ENCODE data around the gene WHRN.

WHRN gene

DNA sequence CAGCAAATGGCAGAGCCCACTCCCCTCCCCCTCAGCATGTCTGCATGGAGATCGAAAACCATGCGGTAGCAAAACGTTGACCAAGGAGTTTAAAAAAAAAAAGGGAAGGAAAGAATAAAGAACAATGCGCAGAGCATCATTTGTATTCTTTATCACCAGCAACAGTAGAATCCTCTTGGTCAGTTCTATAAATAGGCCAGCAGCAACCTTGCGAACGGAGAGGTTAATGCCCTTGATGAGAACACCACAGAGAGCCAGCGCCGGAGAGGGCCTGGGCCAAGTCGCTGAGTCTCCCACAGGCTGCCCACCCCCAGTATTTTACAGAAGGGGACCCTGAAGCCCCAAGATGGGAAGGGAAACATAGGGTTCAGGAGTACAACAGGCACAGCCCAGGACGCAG is 22.7 kb downstream of the WHRN start:
- Histone ChIP-seq H3K27me3 (ENCODE audit: insufficient read depth, low read length) (no peaks in the 10 kb centered on the region), H3K4me1 (ENCODE audit: insufficient read depth, low read length) (peaks cover 5% of the 10 kb centered on the region), H2AFZ (ENCODE audit: low read depth, low read length) (no peak overlapping the region), H3K9me3 (ENCODE audit: low read length) (no peaks in the 10 kb centered on the region), H3K36me3 (ENCODE audit: insufficient read depth, low read length) (peaks cover 2% of the 10 kb centered on the region), H3K4me3 (ENCODE audit: low read length) (no peak overlapping the region)

DNA sequence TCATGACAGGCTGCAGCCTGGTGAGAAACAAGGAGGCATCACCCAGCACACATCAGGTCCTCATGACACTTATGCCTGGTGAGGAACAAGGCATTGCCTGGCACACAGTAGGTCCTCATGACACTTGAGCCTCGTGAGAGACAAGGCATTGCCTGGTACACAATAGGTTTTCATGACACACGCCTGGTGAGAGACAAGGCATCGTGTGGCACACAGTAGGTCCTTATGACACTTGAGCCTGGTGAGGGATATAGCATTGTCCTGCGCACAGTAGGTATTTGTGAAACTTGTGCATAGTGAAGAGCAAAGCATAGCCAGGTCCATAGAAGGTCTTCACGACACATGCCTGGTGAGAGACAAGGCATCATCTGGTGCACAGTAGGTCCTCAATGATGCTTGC is 23.5 kb downstream of the WHRN start:
- H3K4me3 ChIP-seq (ENCODE audit: low read length), result no peak overlapping the region
- no peaks in the 10 kb centered on the region for H3K27me3 ChIP-seq (ENCODE audit: insufficient read depth, low read length)
- H2AFZ ChIP-seq (ENCODE audit: low read depth, low read length), result no peak overlapping the region
- no peaks in the 10 kb centered on the region for H3K9me3 ChIP-seq (ENCODE audit: low read length)
- H3K4me1 ChIP-seq (ENCODE audit: insufficient read depth, low read length), result peaks cover 5% of the 10 kb centered on the region
- peaks cover 3% of the 10 kb centered on the region for H3K36me3 ChIP-seq (ENCODE audit: insufficient read depth, low read length)

DNA sequence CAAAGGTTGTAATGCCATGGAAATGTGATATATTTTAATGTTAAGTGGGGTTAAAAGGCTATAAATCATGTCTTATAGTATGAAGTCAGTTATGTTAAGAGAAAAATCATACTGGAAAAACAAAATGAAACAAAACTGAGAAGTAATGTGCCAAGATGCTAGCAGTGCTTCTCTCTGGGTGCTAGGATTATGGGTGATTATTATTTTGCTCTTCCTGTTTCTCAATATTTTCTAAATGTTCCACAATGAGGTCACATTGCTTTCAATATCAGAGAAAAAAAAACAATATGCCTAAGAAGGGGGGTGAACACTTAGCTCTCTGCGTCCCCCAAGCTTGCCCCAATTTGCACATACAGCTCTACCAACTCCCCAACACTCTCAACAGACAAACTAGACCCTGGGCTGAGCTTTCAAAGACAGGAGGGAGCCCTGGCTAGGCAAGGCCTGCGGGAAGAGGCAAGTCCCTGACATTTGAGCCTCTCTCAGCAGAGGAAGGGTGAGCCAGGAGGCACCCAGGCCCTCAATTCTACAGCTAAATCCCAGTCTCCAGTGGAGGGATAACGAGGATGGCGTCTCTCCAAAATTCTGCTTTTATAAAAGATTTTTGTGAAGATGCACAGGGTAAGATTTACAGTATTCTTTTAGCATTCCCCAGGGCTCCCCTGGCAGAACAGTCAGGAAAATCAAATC is 24.4 kb downstream of the WHRN start:
- peaks cover 3% of the 10 kb centered on the region for H3K36me3 ChIP-seq (ENCODE audit: insufficient read depth, low read length)
- H2AFZ ChIP-seq (ENCODE audit: low read depth, low read length), result no peak overlapping the region
- H3K4me1 ChIP-seq (ENCODE audit: insufficient read depth, low read length), result peaks cover 5% of the 10 kb centered on the region
- no peaks in the 10 kb centered on the region for H3K27me3 ChIP-seq (ENCODE audit: insufficient read depth, low read length)
- H3K9me3 ChIP-seq (ENCODE audit: low read length), result no peaks in the 10 kb centered on the region
- H3K4me3 ChIP-seq (ENCODE audit: low read length), result no peak overlapping the region

DNA sequence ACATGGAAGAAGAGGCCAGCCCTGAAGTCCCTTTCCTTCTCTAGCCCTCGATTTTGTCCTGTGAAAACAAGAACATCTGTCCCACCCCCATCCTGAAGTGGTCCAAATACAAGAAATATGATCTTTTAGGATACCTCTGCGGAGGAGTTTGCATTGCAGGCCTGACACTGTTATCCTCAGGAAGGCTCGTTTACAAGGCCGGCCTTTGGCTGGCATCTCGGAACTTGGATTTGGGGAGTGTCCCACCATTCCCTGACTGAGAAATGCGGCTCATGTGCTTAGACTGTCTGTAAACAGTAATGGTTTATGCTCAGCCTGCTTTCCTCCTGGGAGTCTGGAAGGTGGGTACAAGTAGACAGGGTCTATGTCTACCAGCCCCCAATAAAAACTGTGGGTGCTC is 26.4 kb downstream of the WHRN start:
- Histone ChIP-seq H3K4me1 (ENCODE audit: insufficient read depth, low read length) (peaks cover 5% of the 10 kb centered on the region), H3K9me3 (ENCODE audit: low read length) (no peaks in the 10 kb centered on the region), H3K36me3 (ENCODE audit: insufficient read depth, low read length) (peaks cover 3% of the 10 kb centered on the region), H2AFZ (ENCODE audit: low read depth, low read length) (no peak overlapping the region), H3K27me3 (ENCODE audit: insufficient read depth, low read length) (no peaks in the 10 kb centered on the region), H3K4me3 (ENCODE audit: low read length) (no peak overlapping the region)

DNA sequence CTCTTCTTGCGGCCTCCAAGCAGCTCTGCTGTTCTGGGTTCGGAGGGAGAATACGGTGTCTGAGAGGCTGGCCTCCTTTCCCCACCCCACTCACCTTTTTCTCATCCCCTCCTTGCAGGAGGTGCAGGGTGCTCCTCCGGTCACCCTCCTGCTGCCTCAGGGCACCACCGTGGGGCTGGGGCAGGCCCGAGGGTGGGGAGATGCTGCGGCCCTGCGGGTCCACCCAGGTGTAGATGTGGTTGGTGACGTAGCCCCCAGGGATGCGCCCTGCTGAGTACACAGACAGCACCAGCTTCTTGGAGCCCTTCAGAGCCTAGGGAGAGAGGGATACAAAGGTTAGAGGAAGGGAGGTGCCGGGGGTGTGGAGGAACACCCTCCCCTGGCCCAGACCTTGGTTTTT is 26.8 kb downstream of the WHRN start:
- no peaks in the 10 kb centered on the region for H3K9me3 ChIP-seq (ENCODE audit: low read length)
- peaks cover 3% of the 10 kb centered on the region for H3K36me3 ChIP-seq (ENCODE audit: insufficient read depth, low read length)
- no peak overlapping the region for H3K4me3 ChIP-seq (ENCODE audit: low read length)
- peaks cover 5% of the 10 kb centered on the region for H3K4me1 ChIP-seq (ENCODE audit: insufficient read depth, low read length)
- H2AFZ ChIP-seq (ENCODE audit: low read depth, low read length), result no peak overlapping the region
- no peaks in the 10 kb centered on the region for H3K27me3 ChIP-seq (ENCODE audit: insufficient read depth, low read length)

DNA sequence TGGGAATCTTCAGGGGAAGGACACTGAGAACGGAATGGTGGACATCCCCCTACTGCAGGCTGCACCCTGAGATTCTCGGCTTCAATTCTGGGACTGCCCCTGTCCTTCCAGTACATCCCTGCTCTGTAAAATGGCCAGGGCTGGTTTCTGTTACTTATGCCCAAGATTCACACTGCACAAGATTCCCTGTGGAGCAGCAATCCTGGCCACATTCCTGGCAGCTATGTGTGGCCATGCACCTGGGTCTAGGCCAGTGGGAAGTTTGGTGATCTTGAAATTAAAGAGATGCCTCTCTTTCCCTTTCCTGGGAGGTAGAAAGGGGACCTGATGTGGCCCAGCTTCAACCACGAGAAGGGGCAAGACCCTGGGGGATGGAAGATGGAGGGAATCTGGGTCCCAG is 27.6 kb downstream of the WHRN start:
- Histone ChIP-seq H3K9me3 (ENCODE audit: low read length) (no peaks in the 10 kb centered on the region), H3K4me1 (ENCODE audit: insufficient read depth, low read length) (peaks cover 3% of the 10 kb centered on the region), H3K27me3 (ENCODE audit: insufficient read depth, low read length) (no peaks in the 10 kb centered on the region), H3K4me3 (ENCODE audit: low read length) (no peak overlapping the region), H2AFZ (ENCODE audit: low read depth, low read length) (no peak overlapping the region), H3K36me3 (ENCODE audit: insufficient read depth, low read length) (peaks cover 3% of the 10 kb centered on the region)

DNA sequence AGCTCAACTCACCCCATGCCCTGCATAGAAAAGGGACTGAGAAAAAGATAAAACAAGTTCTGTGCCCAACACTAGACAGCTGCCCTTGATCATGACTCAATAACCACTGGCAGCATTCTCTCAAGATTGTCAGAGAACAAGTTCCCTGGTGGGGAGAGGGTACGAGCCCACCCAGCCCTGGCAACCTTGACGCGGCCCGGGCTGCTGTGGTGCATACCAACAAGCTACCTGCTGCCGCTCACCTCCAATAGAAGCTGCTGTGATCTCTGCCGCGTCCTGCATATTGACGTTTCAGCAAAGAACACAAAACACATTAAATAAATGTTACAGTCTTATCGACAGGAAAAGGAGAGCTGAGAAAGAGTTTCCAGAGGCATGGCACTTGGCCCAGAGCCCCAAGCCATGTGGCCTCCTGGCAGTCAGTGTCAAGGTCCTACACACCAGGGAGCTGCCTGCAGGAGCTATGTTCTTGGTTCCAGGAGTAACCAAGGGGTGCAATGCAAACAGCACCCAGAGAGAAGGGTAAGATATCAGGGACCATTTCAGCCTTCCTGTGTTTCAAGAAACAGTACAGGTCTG is 28.3 kb downstream of the WHRN start:
- Histone ChIP-seq H3K9me3 (ENCODE audit: low read length) (no peaks in the 10 kb centered on the region), H3K27me3 (ENCODE audit: insufficient read depth, low read length) (no peaks in the 10 kb centered on the region), H3K4me3 (ENCODE audit: low read length) (no peak overlapping the region), H3K4me1 (ENCODE audit: insufficient read depth, low read length) (no peaks in the 10 kb centered on the region), H3K36me3 (ENCODE audit: insufficient read depth, low read length) (peaks cover 4% of the 10 kb centered on the region), H2AFZ (ENCODE audit: low read depth, low read length) (no peak overlapping the region)

DNA sequence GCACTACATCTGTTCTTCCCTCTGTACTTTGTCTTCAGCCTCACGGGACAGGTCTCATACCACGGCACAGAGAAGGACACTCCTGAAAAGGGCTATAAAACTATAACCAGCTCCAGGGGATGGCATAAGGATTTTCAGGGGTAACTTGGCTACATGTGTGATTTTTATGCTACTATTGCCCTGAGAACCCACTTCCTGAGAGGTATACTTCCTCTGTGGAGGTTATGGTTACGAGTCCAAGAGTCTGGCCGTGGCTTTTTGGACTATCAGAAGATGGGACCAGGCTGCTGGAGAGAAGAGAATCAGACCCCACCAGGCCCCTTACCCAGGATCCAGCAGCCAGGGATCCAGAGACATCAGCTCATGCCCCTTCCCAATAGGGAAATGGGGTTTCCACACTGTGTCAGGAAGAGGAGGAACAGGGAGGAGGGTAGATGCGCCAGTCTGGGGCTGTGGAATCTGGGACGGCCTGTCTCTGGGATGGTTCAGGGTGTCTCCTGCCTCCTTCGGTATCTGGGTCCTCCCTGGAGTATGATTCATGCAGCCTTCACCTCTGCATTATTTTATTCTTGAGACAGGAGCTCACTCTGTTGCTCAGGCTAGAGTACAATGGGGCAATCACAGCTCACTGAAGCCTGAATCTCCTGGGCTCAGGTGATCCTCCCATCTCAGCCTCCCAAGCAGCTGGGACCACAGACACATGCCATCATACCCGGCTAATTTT is 29.7 kb downstream of the WHRN start:
- no peaks in the 10 kb centered on the region for H3K27me3 ChIP-seq (ENCODE audit: insufficient read depth, low read length)
- H3K36me3 ChIP-seq (ENCODE audit: insufficient read depth, low read length), result peaks cover 6% of the 10 kb centered on the region
- no peak overlapping the region for H2AFZ ChIP-seq (ENCODE audit: low read depth, low read length)
- H3K9me3 ChIP-seq (ENCODE audit: low read length), result no peaks in the 10 kb centered on the region
- H3K4me3 ChIP-seq (ENCODE audit: low read length), result no peak overlapping the region
- no peaks in the 10 kb centered on the region for H3K4me1 ChIP-seq (ENCODE audit: insufficient read depth, low read length)

DNA sequence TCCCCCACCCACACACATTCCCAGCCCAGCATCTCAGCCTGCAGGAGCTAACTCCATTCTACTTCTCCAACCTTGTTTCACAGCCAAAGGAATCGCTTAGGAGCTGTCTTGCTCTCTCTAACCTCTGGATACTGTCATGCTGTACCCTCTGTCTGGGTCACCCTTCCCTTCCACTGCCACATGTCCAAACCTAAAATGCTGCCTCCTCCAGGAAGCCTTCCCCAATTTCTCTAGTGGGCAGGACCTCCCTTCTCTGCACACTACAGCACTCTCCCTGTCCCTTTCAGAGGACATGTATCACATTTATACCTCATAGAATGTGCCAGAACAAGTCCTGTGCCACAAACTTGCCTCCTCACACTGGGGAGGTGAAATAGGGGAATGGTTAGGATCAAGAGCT is 30.8 kb downstream of the WHRN start:
- Histone ChIP-seq H3K4me3 (ENCODE audit: low read length) (no peak overlapping the region), H3K9me3 (ENCODE audit: low read length) (peaks cover 4% of the 10 kb centered on the region), H3K36me3 (ENCODE audit: insufficient read depth, low read length) (peaks cover 6% of the 10 kb centered on the region), H3K27me3 (ENCODE audit: insufficient read depth, low read length) (no peaks in the 10 kb centered on the region), H2AFZ (ENCODE audit: low read depth, low read length) (no peak overlapping the region), H3K4me1 (ENCODE audit: insufficient read depth, low read length) (no peaks in the 10 kb centered on the region)

DNA sequence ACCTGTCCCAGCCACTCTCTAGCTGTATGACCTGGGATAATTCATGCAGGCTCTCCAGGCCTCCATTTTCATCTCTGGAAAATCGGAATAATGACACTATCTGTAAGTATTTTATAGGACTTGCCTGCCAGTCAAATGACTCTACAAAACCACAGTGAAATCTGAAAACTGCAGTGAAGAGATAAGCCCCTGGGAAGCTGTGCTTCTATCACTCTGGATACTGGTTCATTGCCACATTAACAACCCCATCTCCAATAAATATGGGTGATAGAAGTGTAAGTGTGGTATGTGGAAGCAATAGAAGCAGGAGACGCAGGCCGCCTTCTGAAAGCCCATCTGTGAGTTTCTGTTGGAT is 31.8 kb downstream of the WHRN start:
- no peak overlapping the region for H2AFZ ChIP-seq (ENCODE audit: low read depth, low read length)
- peaks cover 4% of the 10 kb centered on the region for H3K9me3 ChIP-seq (ENCODE audit: low read length)
- no peak overlapping the region for H3K4me3 ChIP-seq (ENCODE audit: low read length)
- no peaks in the 10 kb centered on the region for H3K27me3 ChIP-seq (ENCODE audit: insufficient read depth, low read length)
- H3K4me1 ChIP-seq (ENCODE audit: insufficient read depth, low read length), result no peaks in the 10 kb centered on the region
- H3K36me3 ChIP-seq (ENCODE audit: insufficient read depth, low read length), result peaks cover 11% of the 10 kb centered on the region

DNA sequence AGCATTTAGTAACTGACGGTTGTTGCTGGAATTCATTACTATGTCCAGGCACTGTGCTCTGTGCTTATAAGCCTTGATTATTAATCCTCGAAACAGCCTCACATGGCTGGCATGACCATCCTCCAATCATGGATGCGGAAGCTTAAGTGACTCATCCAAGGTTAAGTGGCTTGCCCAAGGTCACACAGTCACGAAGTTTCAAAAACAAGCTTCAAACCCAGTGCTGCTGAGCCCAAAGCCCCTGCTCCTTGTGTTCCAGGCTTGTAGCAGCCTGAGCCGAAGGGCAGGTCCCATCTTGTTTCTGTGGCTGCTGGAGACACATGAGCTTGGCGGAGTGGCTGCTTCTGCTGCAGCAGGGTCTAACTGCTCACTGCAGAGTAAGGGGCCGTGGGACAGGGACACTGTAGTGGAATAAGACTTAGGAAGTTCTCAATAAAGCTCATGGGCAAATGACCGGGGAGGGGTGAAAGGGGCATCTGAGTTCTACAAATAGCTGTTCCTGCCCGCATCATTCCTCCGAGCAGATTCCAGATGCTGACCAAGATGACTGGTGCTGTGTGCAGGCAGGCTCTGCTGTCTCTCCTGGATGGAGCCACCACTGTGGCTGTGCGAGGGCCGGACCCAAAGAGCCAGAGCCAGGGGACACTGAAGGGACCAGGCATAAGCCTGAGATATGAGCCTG is 32.4 kb downstream of the WHRN start:
- H2AFZ ChIP-seq (ENCODE audit: low read depth, low read length), result no peak overlapping the region
- H3K4me3 ChIP-seq (ENCODE audit: low read length), result no peak overlapping the region
- no peaks in the 10 kb centered on the region for H3K4me1 ChIP-seq (ENCODE audit: insufficient read depth, low read length)
- no peaks in the 10 kb centered on the region for H3K27me3 ChIP-seq (ENCODE audit: insufficient read depth, low read length)
- peaks cover 4% of the 10 kb centered on the region for H3K9me3 ChIP-seq (ENCODE audit: low read length)
- peaks cover 11% of the 10 kb centered on the region for H3K36me3 ChIP-seq (ENCODE audit: insufficient read depth, low read length)

DNA sequence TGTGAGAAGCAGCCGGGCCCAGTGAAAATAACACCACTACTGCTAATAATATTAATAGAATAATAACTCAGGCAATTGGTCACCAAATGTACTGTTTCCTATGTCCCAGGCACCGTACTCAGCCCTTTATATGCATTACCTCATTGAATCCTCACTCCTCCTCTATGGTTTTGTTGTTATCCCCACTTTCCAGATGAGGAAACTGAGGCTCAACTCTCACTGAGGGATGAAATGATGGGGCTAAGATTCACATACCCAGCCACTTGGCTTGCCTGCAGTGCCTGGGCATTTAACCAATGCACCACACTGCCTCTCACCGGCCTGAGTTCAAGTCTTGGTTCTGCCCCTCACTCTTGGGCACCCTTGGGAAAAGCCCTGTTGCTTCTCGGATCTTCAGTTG is 34.1 kb downstream of the WHRN start:
- Histone ChIP-seq H3K4me1 (ENCODE audit: insufficient read depth, low read length) (no peaks in the 10 kb centered on the region), H3K27me3 (ENCODE audit: insufficient read depth, low read length) (no peaks in the 10 kb centered on the region), H3K36me3 (ENCODE audit: insufficient read depth, low read length) (peaks cover 8% of the 10 kb centered on the region), H3K4me3 (ENCODE audit: low read length) (no peak overlapping the region), H3K9me3 (ENCODE audit: low read length) (peaks cover 4% of the 10 kb centered on the region), H2AFZ (ENCODE audit: low read depth, low read length) (no peak overlapping the region)

DNA sequence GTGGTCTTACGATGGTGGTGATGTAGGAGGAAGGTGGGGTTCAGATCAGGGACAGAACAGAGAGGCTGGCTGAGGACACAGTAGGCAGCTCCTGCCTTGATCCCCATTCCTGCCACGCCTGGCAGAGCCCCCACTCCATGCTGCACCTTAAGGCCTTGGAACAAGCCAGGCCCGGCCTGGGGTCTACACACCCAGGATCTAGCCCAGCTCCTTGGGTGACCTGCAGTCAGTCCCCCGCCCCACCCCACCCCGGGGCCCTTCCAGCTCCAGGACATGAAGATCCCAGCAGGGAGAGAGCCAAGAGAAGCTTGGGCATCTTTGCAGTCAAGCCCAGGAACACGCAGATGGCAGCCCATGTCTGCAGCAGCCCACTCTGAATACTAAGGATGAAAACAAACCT is 34.7 kb downstream of the WHRN start:
- no peaks in the 10 kb centered on the region for H3K4me1 ChIP-seq (ENCODE audit: insufficient read depth, low read length)
- H3K36me3 ChIP-seq (ENCODE audit: insufficient read depth, low read length), result peaks cover 9% of the 10 kb centered on the region
- H3K9me3 ChIP-seq (ENCODE audit: low read length), result peaks cover 4% of the 10 kb centered on the region
- no peak overlapping the region for H2AFZ ChIP-seq (ENCODE audit: low read depth, low read length)
- H3K4me3 ChIP-seq (ENCODE audit: low read length), result no peak overlapping the region
- H3K27me3 ChIP-seq (ENCODE audit: insufficient read depth, low read length), result no peaks in the 10 kb centered on the region

Data from neuron (in vitro differentiated cells).